ENCODE data around the gene TRABD2B.

The TRABD2B gene

DNA sequence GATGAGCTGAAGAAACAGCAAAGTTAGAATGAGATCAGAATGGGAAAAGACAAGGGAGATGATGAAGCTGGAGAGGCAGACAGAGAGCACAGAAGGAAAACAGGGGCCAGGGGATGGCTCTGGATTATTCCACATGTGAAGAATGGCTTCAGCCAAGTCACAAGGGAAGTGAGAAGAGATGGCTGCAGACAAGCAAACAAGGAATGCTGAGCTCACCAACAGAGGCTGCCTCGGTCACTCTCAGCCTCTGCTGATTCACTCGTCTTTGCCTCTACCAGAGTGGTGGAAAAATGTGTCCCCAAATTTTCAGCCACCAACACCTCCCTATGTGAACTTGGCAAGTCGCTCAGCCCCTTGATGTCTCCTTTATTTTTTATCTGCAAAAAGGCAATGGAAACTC, 46.7 kb downstream of the TRABD2B start:
- H3K9me3 ChIP-seq (ENCODE audit: control insufficient read depth in 2 of 2, low read length in 2 of 2), result no peaks in the 10 kb centered on the region
- H3K36me3 ChIP-seq (ENCODE audit: control insufficient read depth in 2 of 2, insufficient read depth in 2 of 2, low read length in 2 of 2), result no peaks in the 10 kb centered on the region
- no peak overlapping the region for H3K27ac ChIP-seq (ENCODE audit: low read length)
- peaks cover 7% of the 10 kb centered on the region for H3K4me1 ChIP-seq (ENCODE audit: control insufficient read depth, insufficient read depth, low read length)
- no peak overlapping the region for H3K9ac ChIP-seq (ENCODE audit: low read length in 2 of 2)
- no peaks in the 10 kb centered on the region for H3K27me3 ChIP-seq (ENCODE audit: control insufficient read depth in 1 of 2, insufficient read depth in 2 of 2, low read length in 2 of 2)
- H3K4me3 ChIP-seq (ENCODE audit: low read length in 2 of 2), result no peak overlapping the region

DNA sequence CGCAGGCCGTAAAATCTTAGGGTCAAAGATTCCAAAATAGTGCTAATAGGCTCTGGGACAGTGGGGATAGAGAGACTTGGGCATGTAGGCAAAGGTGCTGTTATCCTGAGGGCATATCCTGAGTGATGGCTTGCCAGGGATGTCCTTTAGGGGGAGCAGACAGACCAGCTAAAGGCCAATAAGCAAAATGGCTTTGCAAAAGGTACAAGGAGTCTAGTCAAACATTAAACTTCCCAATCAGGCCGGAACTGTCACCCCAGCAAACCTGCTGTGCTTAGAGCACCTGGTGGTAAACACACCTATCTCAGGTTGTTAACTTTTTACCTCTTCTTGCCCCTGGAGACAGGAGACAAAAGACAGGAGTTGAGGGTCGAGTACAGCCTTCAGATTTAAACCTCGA, 49.1 kb downstream of the TRABD2B start:
- Histone ChIP-seq H3K4me3 (ENCODE audit: low read length in 2 of 2) (no peak overlapping the region), H3K4me1 (ENCODE audit: control insufficient read depth, insufficient read depth, low read length) (peaks cover 10% of the 10 kb centered on the region), H3K9ac (ENCODE audit: low read length in 2 of 2) (no peak overlapping the region), H3K36me3 (ENCODE audit: control insufficient read depth in 2 of 2, insufficient read depth in 2 of 2, low read length in 2 of 2) (no peaks in the 10 kb centered on the region), H3K27ac (ENCODE audit: low read length) (no peak overlapping the region), H3K27me3 (ENCODE audit: control insufficient read depth in 1 of 2, insufficient read depth in 2 of 2, low read length in 2 of 2) (no peaks in the 10 kb centered on the region), H3K9me3 (ENCODE audit: control insufficient read depth in 2 of 2, low read length in 2 of 2) (no peaks in the 10 kb centered on the region)

DNA sequence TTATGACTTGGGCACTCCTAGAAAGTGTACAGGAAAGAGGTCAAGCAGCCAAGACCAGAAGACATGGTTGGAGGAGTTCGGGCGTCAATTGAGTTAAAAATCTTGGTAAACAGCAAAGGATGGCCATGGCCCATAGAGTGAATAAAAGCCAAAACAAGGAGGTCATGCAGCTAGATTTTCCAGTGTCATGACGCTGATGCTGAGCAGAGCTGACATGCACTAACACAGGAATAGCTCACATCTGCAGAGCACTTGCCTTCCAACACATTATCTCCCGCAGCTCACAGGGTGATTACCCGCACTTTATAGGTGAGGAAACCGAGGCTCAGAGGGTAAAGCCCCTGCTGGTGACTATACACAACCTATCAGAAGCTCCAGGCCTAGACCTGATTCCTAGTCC, 49.7 kb downstream of the TRABD2B start:
- H3K4me1 ChIP-seq (ENCODE audit: control insufficient read depth, insufficient read depth, low read length), result peaks cover 10% of the 10 kb centered on the region
- H3K27ac ChIP-seq (ENCODE audit: low read length), result no peak overlapping the region
- H3K4me3 ChIP-seq (ENCODE audit: low read length in 2 of 2), result no peak overlapping the region
- H3K9ac ChIP-seq (ENCODE audit: low read length in 2 of 2), result no peak overlapping the region
- H3K9me3 ChIP-seq (ENCODE audit: control insufficient read depth in 2 of 2, low read length in 2 of 2), result no peaks in the 10 kb centered on the region
- no peaks in the 10 kb centered on the region for H3K36me3 ChIP-seq (ENCODE audit: control insufficient read depth in 2 of 2, insufficient read depth in 2 of 2, low read length in 2 of 2)
- H3K27me3 ChIP-seq (ENCODE audit: control insufficient read depth in 1 of 2, insufficient read depth in 2 of 2, low read length in 2 of 2), result no peaks in the 10 kb centered on the region

DNA sequence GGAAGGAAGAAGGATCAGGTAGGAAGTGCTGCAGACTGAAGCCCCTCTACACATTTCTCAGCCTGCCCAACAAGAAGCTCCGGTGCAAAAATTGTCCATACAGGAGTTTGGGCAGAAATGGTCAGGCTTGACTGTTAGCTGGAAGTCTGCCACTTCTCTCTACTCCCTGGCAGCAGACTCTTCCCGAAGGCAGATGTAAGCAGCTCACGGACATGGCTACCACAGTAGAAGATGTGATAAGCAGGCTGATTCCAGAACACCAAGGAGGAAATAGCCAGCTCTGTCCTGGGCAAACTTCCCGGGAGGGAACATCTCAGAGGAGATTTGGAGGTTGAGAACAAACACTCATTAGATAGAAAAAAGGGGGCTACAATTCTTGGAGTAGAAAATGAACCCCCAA, 52.6 kb downstream of the TRABD2B start:
- H3K4me3 ChIP-seq (ENCODE audit: low read length in 2 of 2), result no peak overlapping the region
- peaks cover 0 to 5% of the 10 kb centered on the region in 2 donors for H3K27me3 ChIP-seq (ENCODE audit: control insufficient read depth in 1 of 2, insufficient read depth in 2 of 2, low read length in 2 of 2)
- peaks cover 2% of the 10 kb centered on the region for H3K4me1 ChIP-seq (ENCODE audit: control insufficient read depth, insufficient read depth, low read length)
- no peaks in the 10 kb centered on the region for H3K9me3 ChIP-seq (ENCODE audit: control insufficient read depth in 2 of 2, low read length in 2 of 2)
- H3K9ac ChIP-seq (ENCODE audit: low read length in 2 of 2), result no peak overlapping the region
- H3K36me3 ChIP-seq (ENCODE audit: control insufficient read depth in 2 of 2, insufficient read depth in 2 of 2, low read length in 2 of 2), result no peaks in the 10 kb centered on the region
- H3K27ac ChIP-seq (ENCODE audit: low read length), result no peak overlapping the region

DNA sequence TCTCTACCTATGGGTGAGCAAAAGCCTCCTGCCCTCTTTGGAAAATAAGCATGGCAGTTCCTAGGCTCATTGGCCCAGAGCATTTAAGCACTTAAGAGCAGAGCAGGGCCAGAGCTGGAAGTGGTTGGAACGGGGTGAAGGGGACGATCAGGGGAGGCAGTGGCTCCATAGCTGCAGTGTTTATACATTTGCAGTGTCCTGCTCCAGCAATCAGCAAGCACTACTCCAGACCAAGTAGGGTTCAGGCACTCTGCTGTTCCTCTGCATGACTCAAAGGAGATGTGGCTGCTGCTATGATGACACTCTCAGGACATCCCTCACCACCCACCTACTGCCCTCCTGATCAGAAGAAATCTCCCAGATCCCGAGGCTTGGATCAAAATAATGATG, 55.0 kb downstream of the TRABD2B start:
- Histone ChIP-seq H3K4me3 (ENCODE audit: low read length in 2 of 2) (no peak overlapping the region), H3K9ac (ENCODE audit: low read length in 2 of 2) (no peak overlapping the region), H3K27me3 (ENCODE audit: control insufficient read depth in 1 of 2, insufficient read depth in 2 of 2, low read length in 2 of 2) (peaks cover 0 to 5% of the 10 kb centered on the region in 2 donors), H3K27ac (ENCODE audit: low read length) (no peak overlapping the region), H3K9me3 (ENCODE audit: control insufficient read depth in 2 of 2, low read length in 2 of 2) (no peaks in the 10 kb centered on the region), H3K36me3 (ENCODE audit: control insufficient read depth in 2 of 2, insufficient read depth in 2 of 2, low read length in 2 of 2) (no peaks in the 10 kb centered on the region), H3K4me1 (ENCODE audit: control insufficient read depth, insufficient read depth, low read length) (peaks cover 2% of the 10 kb centered on the region)

DNA sequence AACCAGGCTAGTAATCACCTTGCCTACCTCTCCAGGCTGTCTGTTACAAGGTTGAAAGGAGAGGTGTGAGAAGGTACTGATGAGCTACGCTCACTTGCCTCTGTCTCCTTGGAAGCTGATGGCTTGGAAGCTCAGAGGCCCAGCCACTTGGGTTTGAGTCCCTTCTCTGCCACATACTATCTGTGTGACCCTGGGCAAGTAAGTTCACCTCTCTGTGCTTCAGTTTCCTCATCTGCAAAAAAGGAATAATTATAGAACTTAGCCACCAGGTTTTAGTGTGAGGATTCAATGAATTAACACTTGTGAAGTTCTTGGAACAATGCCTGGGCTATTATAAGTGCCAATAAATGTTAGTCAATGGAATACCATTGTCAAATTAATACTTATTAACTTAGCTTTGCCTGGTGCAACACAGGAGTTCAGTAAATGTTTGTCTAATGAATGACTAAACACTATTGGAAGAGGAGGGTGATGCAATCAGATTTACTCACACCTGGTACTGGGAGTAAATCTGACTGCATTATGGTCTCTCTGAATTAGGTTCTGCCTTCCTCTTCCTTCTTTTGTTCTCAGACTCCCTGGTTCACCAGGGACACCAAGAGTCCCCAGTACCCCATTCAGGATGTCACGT, 55.5 kb downstream of the TRABD2B start:
- Histone ChIP-seq H3K27me3 (ENCODE audit: control insufficient read depth in 1 of 2, insufficient read depth in 2 of 2, low read length in 2 of 2) (peaks cover 0 to 5% of the 10 kb centered on the region in 2 donors), H3K9me3 (ENCODE audit: control insufficient read depth in 2 of 2, low read length in 2 of 2) (no peaks in the 10 kb centered on the region), H3K9ac (ENCODE audit: low read length in 2 of 2) (no peak overlapping the region), H3K4me3 (ENCODE audit: low read length in 2 of 2) (no peak overlapping the region), H3K27ac (ENCODE audit: low read length) (no peak overlapping the region), H3K36me3 (ENCODE audit: control insufficient read depth in 2 of 2, insufficient read depth in 2 of 2, low read length in 2 of 2) (no peaks in the 10 kb centered on the region), H3K4me1 (ENCODE audit: control insufficient read depth, insufficient read depth, low read length) (peaks cover 2% of the 10 kb centered on the region)

DNA sequence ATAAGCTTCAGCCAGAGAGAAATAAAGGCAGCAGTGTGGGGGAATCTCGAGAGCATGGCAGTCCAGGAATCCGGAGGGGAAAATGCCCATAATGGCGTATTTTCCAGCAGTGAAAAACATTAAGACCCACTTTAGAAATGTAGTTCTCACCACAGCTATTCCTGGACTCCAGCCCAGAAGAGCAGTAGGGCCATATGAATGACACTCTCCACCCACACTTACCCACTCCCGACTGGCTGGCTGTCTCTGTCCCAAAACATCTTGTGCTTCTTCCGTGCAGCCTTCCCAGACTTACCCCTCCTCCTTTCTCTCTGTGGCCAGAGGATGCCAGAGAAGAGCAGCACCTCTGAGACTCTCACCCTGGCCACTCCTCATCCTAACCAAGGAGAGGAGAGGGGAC, 56.4 kb downstream of the TRABD2B start:
- Histone ChIP-seq H3K4me3 (ENCODE audit: low read length in 2 of 2) (no peak overlapping the region), H3K27me3 (ENCODE audit: control insufficient read depth in 1 of 2, insufficient read depth in 2 of 2, low read length in 2 of 2) (peaks cover 0 to 5% of the 10 kb centered on the region in 2 donors), H3K9me3 (ENCODE audit: control insufficient read depth in 2 of 2, low read length in 2 of 2) (no peaks in the 10 kb centered on the region), H3K4me1 (ENCODE audit: control insufficient read depth, insufficient read depth, low read length) (peaks cover 2% of the 10 kb centered on the region), H3K9ac (ENCODE audit: low read length in 2 of 2) (no peak overlapping the region), H3K27ac (ENCODE audit: low read length) (no peak overlapping the region), H3K36me3 (ENCODE audit: control insufficient read depth in 2 of 2, insufficient read depth in 2 of 2, low read length in 2 of 2) (no peaks in the 10 kb centered on the region)

DNA sequence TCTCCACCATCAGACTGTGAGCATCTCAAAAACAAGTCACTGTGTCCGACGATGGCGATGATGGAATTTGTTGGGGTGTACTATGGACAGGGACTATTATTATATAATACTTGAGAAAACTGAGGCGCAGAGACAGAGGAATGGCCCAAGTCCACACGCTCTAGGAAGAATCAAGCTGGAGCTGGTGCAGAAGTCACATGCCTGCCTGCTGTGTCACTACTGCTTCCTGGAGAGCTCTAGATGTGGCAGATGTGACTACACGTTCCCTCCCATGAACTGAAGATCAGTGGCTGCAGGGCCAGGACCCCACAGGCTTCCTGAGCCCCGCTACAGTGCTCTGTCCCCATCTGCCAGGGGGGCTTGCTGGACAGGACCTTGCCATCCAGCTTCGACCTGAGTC, 56.9 kb downstream of the TRABD2B start:
- Histone ChIP-seq H3K27ac (ENCODE audit: low read length) (no peak overlapping the region), H3K27me3 (ENCODE audit: control insufficient read depth in 1 of 2, insufficient read depth in 2 of 2, low read length in 2 of 2) (peaks cover 0 to 5% of the 10 kb centered on the region in 2 donors), H3K4me1 (ENCODE audit: control insufficient read depth, insufficient read depth, low read length) (peaks cover 2% of the 10 kb centered on the region), H3K36me3 (ENCODE audit: control insufficient read depth in 2 of 2, insufficient read depth in 2 of 2, low read length in 2 of 2) (no peaks in the 10 kb centered on the region), H3K4me3 (ENCODE audit: low read length in 2 of 2) (no peak overlapping the region), H3K9ac (ENCODE audit: low read length in 2 of 2) (no peak overlapping the region), H3K9me3 (ENCODE audit: control insufficient read depth in 2 of 2, low read length in 2 of 2) (no peaks in the 10 kb centered on the region)

DNA sequence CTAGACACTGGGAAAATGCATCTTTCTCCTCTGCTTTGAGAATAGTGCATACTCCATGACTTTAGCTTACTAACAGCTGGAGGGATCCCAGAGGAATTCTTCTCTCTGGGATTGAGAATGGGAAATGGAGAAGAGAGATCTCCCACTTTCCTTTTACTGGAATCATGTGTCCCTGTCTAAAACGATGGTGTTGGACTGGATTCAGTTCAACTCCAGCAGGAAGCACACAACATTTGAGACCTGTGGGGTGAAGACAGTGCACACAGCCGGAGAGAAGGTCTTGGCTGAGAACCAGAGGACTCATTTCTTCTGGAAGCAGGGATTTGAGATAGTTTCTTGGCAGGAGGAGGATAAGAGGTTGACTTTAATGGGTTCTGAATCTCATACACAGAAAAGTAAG, 58.7 kb downstream of the TRABD2B start:
- peaks cover 6% of the 10 kb centered on the region for H3K4me1 ChIP-seq (ENCODE audit: control insufficient read depth, insufficient read depth, low read length)
- no peak overlapping the region for H3K9ac ChIP-seq (ENCODE audit: low read length in 2 of 2)
- H3K27me3 ChIP-seq (ENCODE audit: control insufficient read depth in 1 of 2, insufficient read depth in 2 of 2, low read length in 2 of 2), result peaks cover 0 to 5% of the 10 kb centered on the region in 2 donors
- no peaks in the 10 kb centered on the region for H3K9me3 ChIP-seq (ENCODE audit: control insufficient read depth in 2 of 2, low read length in 2 of 2)
- H3K4me3 ChIP-seq (ENCODE audit: low read length in 2 of 2), result no peak overlapping the region
- H3K27ac ChIP-seq (ENCODE audit: low read length), result no peak overlapping the region
- H3K36me3 ChIP-seq (ENCODE audit: control insufficient read depth in 2 of 2, insufficient read depth in 2 of 2, low read length in 2 of 2), result no peaks in the 10 kb centered on the region

DNA sequence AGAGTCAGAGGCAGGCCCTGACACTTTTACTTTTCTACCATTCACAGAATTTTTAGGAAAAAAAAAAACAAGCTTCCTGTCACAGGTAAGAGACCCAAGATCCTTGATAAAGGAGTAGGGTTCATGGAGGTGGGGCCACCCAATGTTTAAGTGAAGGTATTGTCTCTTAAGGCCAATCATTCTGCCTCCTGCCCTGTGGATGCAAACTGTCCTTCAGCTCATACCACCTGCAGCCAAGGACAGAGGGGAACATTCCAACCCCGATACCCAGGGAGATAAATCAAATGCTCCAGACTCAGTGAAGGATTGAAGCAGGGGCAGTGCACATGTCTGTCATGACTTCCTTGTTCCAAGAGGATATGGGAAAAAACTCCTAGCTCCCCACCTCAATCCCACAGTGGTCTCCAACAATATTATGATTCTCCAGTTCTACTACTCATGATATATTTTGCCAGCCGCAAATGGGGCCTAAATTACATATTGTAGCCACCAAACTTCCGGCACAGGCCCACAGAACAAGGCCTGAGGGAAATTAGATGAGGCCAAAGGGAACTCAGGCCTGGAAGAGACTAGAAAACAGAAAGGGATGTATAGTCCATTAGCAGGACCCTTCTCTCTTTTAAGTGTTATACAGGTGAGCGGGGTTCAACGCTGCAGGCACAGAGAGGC, 59.5 kb downstream of the TRABD2B start:
- Histone ChIP-seq H3K27ac (ENCODE audit: low read length) (no peak overlapping the region), H3K36me3 (ENCODE audit: control insufficient read depth in 2 of 2, insufficient read depth in 2 of 2, low read length in 2 of 2) (no peaks in the 10 kb centered on the region), H3K27me3 (ENCODE audit: control insufficient read depth in 1 of 2, insufficient read depth in 2 of 2, low read length in 2 of 2) (peaks cover 0 to 5% of the 10 kb centered on the region in 2 donors), H3K4me1 (ENCODE audit: control insufficient read depth, insufficient read depth, low read length) (peaks cover 6% of the 10 kb centered on the region), H3K4me3 (ENCODE audit: low read length in 2 of 2) (no peak overlapping the region), H3K9ac (ENCODE audit: low read length in 2 of 2) (no peak overlapping the region), H3K9me3 (ENCODE audit: control insufficient read depth in 2 of 2, low read length in 2 of 2) (no peaks in the 10 kb centered on the region)

DNA sequence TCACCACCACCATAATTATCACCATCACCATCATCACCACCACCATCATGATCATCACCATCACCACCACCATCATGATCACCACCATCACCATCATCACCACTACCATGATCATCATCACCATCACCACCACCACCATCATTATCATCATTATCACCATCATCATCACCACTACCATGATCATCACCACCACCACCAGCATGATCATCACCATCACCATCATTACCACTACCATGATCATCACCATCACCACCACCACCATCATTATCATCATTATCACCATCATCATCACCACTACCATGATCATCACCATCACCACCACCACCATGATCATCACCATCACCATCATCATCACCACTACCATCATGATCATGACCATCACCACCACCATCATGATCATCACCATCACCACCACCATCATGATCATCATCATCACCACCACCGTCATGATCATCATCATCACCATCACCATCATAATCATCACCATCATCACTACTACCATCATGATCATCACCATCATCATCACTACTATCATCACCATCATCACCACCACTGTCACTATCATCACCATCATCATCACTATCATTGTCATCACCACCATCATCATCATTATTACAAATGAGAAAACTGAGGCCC, 60.2 kb downstream of the TRABD2B start:
- Histone ChIP-seq H3K36me3 (ENCODE audit: control insufficient read depth in 2 of 2, insufficient read depth in 2 of 2, low read length in 2 of 2) (no peaks in the 10 kb centered on the region), H3K27me3 (ENCODE audit: control insufficient read depth in 1 of 2, insufficient read depth in 2 of 2, low read length in 2 of 2) (peaks cover 0 to 5% of the 10 kb centered on the region in 2 donors), H3K4me1 (ENCODE audit: control insufficient read depth, insufficient read depth, low read length) (peaks cover 6% of the 10 kb centered on the region), H3K4me3 (ENCODE audit: low read length in 2 of 2) (no peak overlapping the region), H3K27ac (ENCODE audit: low read length) (no peak overlapping the region), H3K9me3 (ENCODE audit: control insufficient read depth in 2 of 2, low read length in 2 of 2) (no peaks in the 10 kb centered on the region), H3K9ac (ENCODE audit: low read length in 2 of 2) (no peak overlapping the region)
